Gastroesophageal sphincter (tissue), 3 donors: ENCODE results near the gene ZC3H8.

Experiments
- CTCF ChIP-seq, 4 experiments: fragments of 200-600 bp in 2 of 4; fragments of 450-650 bp in 2 of 4; sonication (generic) in 1 of 4; IDR thresholded peaks; one replicate each; pipeline ENCODE4 v1.5.1; 2017 to 2019; ENCODE audit warnings: antibody characterized with exemption in 4 of 4, mild to moderate bottlenecking in 2 of 4, moderate library complexity in 2 of 4
- POLR2AphosphoS5 ChIP-seq: sonication (generic); formaldehyde crosslinking; IDR thresholded peaks from one replicate; pipeline ENCODE4 v1.6.1; 2017; ENCODE audit warnings: antibody characterized with exemption

- TF ChIP-seq CTCF (IDR thresholded peaks at IDR 0.05): no peak
- no peak for TF ChIP-seq POLR2AphosphoS5
Measured at GRCh38 chr2:112204411-112204810, 50.4 kb downstream of the ZC3H8 start.
